ENCODE data around the gene DCLK3. TPM values are rescaled to one million over a fixed set of nuclear protein-coding genes. Genes with fewer than 3 reads are reported as not detected.

Gene DCLK3
- total RNA-seq, 1 donor from 2014 or later, result not detected

DNA sequence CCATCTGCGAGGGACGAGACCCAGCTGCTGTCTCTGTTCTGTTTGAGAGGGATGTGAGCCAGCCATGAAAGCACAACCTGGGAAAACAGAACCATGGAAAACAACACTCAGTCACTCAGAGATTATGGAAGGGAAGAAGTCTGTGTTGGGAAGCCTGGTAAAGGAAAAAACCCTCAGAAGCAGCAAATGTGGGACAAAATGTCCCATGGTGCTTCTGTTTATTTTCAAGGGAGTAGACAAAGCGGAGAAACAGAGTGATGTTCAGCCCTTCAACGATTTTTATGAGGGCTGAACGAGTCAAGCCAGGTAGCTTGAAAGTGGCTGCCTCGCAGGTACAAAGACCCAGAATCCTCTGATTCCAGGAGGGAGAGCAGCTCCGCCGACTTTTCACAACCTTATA lies 59.3 kb downstream of the DCLK3 start:
- TF ChIP-seq POLR2AphosphoS5 (IDR thresholded peaks at IDR 0.05; ENCODE audit: insufficient read depth in 1 of 2, low read depth in 1 of 2) (no peak), POLR2A (IDR thresholded peaks at IDR 0.05) (no peak)
- TF ChIP-seq, protein P1, sequence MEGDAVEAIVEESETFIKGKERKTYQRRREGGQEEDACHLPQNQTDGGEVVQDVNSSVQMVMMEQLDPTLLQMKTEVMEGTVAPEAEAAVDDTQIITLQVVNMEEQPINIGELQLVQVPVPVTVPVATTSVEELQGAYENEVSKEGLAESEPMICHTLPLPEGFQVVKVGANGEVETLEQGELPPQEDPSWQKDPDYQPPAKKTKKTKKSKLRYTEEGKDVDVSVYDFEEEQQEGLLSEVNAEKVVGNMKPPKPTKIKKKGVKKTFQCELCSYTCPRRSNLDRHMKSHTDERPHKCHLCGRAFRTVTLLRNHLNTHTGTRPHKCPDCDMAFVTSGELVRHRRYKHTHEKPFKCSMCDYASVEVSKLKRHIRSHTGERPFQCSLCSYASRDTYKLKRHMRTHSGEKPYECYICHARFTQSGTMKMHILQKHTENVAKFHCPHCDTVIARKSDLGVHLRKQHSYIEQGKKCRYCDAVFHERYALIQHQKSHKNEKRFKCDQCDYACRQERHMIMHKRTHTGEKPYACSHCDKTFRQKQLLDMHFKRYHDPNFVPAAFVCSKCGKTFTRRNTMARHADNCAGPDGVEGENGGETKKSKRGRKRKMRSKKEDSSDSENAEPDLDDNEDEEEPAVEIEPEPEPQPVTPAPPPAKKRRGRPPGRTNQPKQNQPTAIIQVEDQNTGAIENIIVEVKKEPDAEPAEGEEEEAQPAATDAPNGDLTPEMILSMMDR (IDR thresholded peaks at IDR 0.05), result no peak
- Histone ChIP-seq H3K36me3 (no peaks in the 10 kb centered on the region), H3K4me1 (no peaks in the 10 kb centered on the region), H3K4me3 (no peak overlapping the region), H3K9me3 (no peaks in the 10 kb centered on the region), H3K27ac (no peak overlapping the region), H3K27me3 (no peaks in the 10 kb centered on the region)
- peak in 1 of 2 donors; percentile 54 for DNase-seq (ENCODE audit: extremely low spot score in 2 of 2)
- intact Hi-C loops (cut with DNase I), result no loop called here

DNA sequence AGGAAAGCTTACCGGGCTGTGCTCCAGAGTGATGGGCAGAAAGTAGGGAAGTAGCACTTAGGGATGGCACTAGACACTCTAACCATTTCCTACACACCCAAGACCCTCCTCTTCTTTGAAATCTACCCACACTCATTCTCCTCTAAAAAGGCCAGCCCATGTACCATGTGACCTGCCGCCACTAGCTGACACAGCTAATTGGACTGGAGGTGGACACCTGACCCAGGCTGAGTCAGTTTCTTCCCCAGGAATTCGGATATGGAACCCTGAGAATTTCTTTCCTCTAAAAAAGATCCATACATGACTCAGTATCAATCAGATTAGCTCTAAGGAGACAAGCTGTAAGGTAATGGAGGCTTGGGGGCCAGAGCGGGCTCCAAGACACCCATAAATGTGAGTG lies 60.1 kb downstream of the DCLK3 start:
- Histone ChIP-seq H3K4me3 (no peak overlapping the region), H3K9me3 (no peaks in the 10 kb centered on the region), H3K36me3 (no peaks in the 10 kb centered on the region), H3K4me1 (no peaks in the 10 kb centered on the region), H3K27ac (no peak overlapping the region), H3K27me3 (no peaks in the 10 kb centered on the region)
- intact Hi-C loops (cut with DNase I), result no loop called here
- TF ChIP-seq POLR2AphosphoS5 (IDR thresholded peaks at IDR 0.05; ENCODE audit: insufficient read depth in 1 of 2, low read depth in 1 of 2), result no peak
- TF ChIP-seq, protein P1 (IDR thresholded peaks at IDR 0.05), result no peak
- no peak for TF ChIP-seq POLR2A (IDR thresholded peaks at IDR 0.05)
- peak in 1 of 2 donors; percentile 42 for DNase-seq (ENCODE audit: extremely low spot score in 2 of 2)

DNA sequence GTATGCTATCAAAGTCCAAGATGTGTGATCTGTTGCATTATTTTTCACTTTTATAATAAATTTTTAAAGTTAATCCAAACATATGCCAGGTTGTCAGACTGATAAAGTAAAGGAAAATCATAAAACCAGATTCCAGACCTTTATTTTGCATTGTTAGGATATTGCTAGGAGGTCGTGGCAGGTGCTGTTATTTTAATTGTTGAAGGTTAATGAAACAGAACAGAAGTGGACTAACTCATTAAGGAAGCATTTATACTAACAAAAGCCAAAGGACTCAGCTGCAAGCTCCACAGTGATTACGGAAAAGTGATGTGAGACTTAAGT lies 63.1 kb downstream of the DCLK3 start:
- TF ChIP-seq, protein P1 (IDR thresholded peaks at IDR 0.05), result peak in 1 of 3 experiments; percentile 3
- no peak for TF ChIP-seq POLR2A (IDR thresholded peaks at IDR 0.05)
- no peak for TF ChIP-seq POLR2AphosphoS5 (IDR thresholded peaks at IDR 0.05; ENCODE audit: insufficient read depth in 1 of 2, low read depth in 1 of 2)
- no peak for DNase-seq (ENCODE audit: extremely low spot score in 2 of 2)
- intact Hi-C loops (cut with DNase I), result no loop called here
- no peak overlapping the region for H3K4me3 ChIP-seq
- H3K36me3 ChIP-seq, result no peaks in the 10 kb centered on the region
- no peaks in the 10 kb centered on the region for H3K4me1 ChIP-seq
- H3K9me3 ChIP-seq, result no peaks in the 10 kb centered on the region
- no peak overlapping the region for H3K27ac ChIP-seq
- no peaks in the 10 kb centered on the region for H3K27me3 ChIP-seq

DNA sequence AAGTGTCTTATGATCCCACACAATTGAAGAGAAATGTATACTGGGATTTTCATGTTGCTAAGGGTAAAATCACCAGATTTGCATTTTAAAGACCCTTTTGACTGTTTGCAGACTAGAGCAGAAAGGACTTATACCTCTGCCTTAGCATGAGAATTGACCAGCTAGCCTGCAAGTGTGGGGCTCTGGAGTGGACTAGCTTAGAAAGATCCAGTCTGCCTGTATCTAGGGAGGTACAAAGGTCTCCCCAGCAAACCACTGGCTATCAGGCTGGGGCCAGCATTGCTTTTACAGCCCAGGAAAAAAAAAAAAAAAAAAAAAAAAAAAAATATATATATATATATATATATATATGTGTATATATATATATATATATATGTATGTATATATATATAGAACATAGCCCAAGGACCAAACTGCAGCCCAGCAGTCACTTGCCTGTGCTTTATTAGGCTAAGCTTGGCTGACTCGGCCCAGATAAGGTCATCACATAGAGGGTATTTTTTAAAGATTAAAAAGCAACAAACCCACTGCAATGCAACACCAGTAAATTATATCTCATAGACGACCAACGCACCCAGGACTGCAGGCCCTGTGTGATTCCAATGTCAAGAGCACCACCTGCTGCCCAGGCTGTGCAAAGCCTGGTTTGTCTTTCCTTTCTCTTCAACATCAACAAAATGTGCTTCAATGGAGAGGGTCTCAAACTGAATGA lies 63.7 kb downstream of the DCLK3 start:
- Histone ChIP-seq H3K9me3 (no peaks in the 10 kb centered on the region), H3K27me3 (no peaks in the 10 kb centered on the region), H3K36me3 (no peaks in the 10 kb centered on the region), H3K4me3 (no peak overlapping the region), H3K27ac (no peak overlapping the region), H3K4me1 (no peaks in the 10 kb centered on the region)
- DNase-seq (ENCODE audit: extremely low spot score in 2 of 2), result no peak
- no peak for TF ChIP-seq POLR2A (IDR thresholded peaks at IDR 0.05)
- TF ChIP-seq, protein P1 (IDR thresholded peaks at IDR 0.05), result peak; percentile 28 to 68 (median 67)
- TF ChIP-seq POLR2AphosphoS5 (IDR thresholded peaks at IDR 0.05; ENCODE audit: insufficient read depth in 1 of 2, low read depth in 1 of 2), result no peak
- intact Hi-C loops (cut with DNase I), result no loop called here

DNA sequence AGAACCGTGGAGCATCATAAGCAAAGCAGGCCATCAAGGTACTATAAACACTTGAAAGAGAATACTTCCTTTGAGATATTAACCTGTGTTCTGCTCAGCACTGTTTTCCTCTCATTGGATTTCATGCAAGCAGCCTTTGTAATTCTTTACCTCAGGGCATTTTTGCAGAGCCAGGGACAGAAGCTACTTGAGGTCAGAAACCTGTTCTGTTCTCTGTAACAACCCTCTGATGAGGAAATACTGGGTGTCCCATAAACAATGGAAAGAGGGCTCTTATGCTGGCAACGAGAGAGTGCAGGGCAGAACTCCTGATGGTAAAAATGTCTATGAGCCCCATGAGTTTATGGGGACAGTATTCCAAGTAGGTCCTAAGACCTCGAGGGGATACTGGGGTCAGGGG lies 66.0 kb downstream of the DCLK3 start:
- H3K27me3 ChIP-seq, result no peaks in the 10 kb centered on the region
- no peak for DNase-seq (ENCODE audit: extremely low spot score in 2 of 2)
- H3K4me1 ChIP-seq, result no peaks in the 10 kb centered on the region
- H3K4me3 ChIP-seq, result no peak overlapping the region
- no peaks in the 10 kb centered on the region for H3K36me3 ChIP-seq
- TF ChIP-seq POLR2A (IDR thresholded peaks at IDR 0.05), result no peak
- no peak for TF ChIP-seq POLR2AphosphoS5 (IDR thresholded peaks at IDR 0.05; ENCODE audit: insufficient read depth in 1 of 2, low read depth in 1 of 2)
- TF ChIP-seq, protein P1 (IDR thresholded peaks at IDR 0.05), result no peak
- H3K27ac ChIP-seq, result no peak overlapping the region
- intact Hi-C loops (cut with DNase I), result no loop called here
- H3K9me3 ChIP-seq, result no peaks in the 10 kb centered on the region

All from vagina (tissue), 2 donors.